ENCODE results near the gene GPR137. TPM values are rescaled to one million over a fixed set of nuclear protein-coding genes. Genes with fewer than 3 reads are reported as not detected.
A peak's percentile ranks its signal among the peaks of the same experiment; 100 is the strongest.

Gene GPR137
- total and polyA plus RNA-seq, 9 of the 15 experiments (the other 6 are each of a cell fraction or from before 2014, with no cell fraction given), result 0.32 to 26.7 (median 10.7) TPM

DNA sequence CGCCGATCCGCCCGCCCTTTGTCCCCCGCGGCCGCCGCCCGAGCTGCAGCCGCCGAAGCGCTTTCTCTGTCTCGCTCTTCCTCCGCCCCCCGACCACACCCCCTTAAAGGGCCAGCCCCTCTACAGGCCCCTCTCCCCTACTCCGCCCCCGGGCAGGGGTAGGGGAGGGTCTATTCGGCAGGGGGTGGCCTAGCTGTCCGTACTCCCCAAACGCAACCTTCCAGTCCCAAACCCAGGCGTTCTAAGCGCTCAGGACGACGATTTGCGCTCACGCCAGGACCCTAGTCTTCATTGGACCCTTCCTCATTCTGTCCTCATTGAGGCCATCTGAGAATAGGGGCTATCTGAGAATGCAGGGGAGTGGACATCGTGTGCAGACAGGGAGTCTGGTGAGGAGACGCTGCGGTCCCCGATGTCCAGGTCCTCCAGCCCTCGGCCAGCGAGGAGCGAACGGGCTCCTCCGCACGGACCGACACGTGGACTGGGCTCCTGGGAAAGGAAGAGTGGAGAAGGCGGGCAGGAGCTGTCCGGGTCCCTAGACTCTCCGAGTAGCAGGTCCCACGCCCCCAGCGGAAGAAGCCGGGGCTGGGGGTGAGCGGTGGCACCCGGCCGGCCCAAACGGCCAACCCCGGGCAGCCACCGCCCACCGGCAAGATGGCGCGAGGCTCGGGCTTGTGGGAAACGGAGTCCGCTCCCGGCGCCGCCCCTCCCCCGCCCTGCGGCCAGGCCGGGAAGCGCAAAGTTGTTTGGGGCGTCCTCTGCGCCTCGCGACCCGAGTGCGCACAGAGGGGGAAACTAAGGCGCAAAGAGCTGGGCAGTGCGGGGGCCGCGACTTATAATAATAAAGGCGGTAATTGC is 38.5 kb upstream of the GPR137 start, which contains the start of gene PPP1R14B (continued):
- TF ChIP-seq, protein P1, sequence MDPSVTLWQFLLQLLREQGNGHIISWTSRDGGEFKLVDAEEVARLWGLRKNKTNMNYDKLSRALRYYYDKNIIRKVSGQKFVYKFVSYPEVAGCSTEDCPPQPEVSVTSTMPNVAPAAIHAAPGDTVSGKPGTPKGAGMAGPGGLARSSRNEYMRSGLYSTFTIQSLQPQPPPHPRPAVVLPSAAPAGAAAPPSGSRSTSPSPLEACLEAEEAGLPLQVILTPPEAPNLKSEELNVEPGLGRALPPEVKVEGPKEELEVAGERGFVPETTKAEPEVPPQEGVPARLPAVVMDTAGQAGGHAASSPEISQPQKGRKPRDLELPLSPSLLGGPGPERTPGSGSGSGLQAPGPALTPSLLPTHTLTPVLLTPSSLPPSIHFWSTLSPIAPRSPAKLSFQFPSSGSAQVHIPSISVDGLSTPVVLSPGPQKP (CRISPR knock-in tag; IDR thresholded peaks at IDR 0.05), result no peak
- TF ChIP-seq PRPF4 (IDR thresholded peaks at IDR 0.05; ENCODE audit: insufficient read depth, low read depth, low read length, poor library complexity, severe bottlenecking), result no peak
- no peak for TF ChIP-seq ZBED1 (IDR thresholded peaks at IDR 0.05)
- no peak for TF ChIP-seq KAT2B (IDR thresholded peaks at IDR 0.05; ENCODE audit: low read depth, low read length)
- no peak for TF ChIP-seq SRSF1 (IDR thresholded peaks at IDR 0.05; ENCODE audit: low read depth, low read length)
- no peak for TF ChIP-seq SMARCE1 (IDR thresholded peaks at IDR 0.05)
- no peak for TF ChIP-seq ZKSCAN3 (CRISPR knock-in tag; IDR thresholded peaks at IDR 0.05)
- no peak for TF ChIP-seq ETV6 (IDR thresholded peaks at IDR 0.05; ENCODE audit: borderline replicate concordance in 1 of 2, low read depth in 2 of 2, low read length in 1 of 2)
- TF ChIP-seq ETV6 (CRISPR knock-in tag; IDR thresholded peaks at IDR 0.05; ENCODE audit: borderline replicate concordance), result no peak
- TF ChIP-seq ZFP1 (CRISPR knock-in tag; IDR thresholded peaks at IDR 0.05), result no peak
- no peak for TF ChIP-seq FOXA1 (IDR thresholded peaks at IDR 0.05; ENCODE audit: borderline replicate concordance)
- TF ChIP-seq, protein P2, sequence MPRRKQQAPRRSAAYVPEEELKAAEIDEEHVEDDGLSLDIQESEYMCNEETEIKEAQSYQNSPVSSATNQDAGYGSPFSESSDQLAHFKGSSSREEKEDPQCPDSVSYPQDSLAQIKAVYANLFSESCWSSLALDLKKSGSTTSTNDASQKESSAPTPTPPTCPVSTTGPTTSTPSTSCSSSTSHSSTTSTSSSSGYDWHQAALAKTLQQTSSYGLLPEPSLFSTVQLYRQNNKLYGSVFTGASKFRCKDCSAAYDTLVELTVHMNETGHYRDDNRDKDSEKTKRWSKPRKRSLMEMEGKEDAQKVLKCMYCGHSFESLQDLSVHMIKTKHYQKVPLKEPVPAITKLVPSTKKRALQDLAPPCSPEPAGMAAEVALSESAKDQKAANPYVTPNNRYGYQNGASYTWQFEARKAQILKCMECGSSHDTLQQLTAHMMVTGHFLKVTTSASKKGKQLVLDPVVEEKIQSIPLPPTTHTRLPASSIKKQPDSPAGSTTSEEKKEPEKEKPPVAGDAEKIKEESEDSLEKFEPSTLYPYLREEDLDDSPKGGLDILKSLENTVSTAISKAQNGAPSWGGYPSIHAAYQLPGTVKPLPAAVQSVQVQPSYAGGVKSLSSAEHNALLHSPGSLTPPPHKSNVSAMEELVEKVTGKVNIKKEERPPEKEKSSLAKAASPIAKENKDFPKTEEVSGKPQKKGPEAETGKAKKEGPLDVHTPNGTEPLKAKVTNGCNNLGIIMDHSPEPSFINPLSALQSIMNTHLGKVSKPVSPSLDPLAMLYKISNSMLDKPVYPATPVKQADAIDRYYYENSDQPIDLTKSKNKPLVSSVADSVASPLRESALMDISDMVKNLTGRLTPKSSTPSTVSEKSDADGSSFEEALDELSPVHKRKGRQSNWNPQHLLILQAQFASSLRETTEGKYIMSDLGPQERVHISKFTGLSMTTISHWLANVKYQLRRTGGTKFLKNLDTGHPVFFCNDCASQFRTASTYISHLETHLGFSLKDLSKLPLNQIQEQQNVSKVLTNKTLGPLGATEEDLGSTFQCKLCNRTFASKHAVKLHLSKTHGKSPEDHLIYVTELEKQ (CRISPR knock-in tag; IDR thresholded peaks at IDR 0.05), result no peak
- TF ChIP-seq HMGN3 (IDR thresholded peaks at IDR 0.05; ENCODE audit: borderline replicate concordance, extremely low read depth, insufficient read length, low read depth, low read length), result peak; percentile 85
- no peak for TF ChIP-seq ZNF699 (CRISPR knock-in tag; IDR thresholded peaks at IDR 0.05; ENCODE audit: insufficient replicate concordance)
- TF ChIP-seq NFRKB (IDR thresholded peaks at IDR 0.05; ENCODE audit: low read depth), result peak; percentile 84
- TF ChIP-seq NFIC (IDR thresholded peaks at IDR 0.05), result no peak
- TF ChIP-seq CBFA2T2 (conservative IDR thresholded peaks at IDR 0.05), result no peak
- TF ChIP-seq, protein P3, sequence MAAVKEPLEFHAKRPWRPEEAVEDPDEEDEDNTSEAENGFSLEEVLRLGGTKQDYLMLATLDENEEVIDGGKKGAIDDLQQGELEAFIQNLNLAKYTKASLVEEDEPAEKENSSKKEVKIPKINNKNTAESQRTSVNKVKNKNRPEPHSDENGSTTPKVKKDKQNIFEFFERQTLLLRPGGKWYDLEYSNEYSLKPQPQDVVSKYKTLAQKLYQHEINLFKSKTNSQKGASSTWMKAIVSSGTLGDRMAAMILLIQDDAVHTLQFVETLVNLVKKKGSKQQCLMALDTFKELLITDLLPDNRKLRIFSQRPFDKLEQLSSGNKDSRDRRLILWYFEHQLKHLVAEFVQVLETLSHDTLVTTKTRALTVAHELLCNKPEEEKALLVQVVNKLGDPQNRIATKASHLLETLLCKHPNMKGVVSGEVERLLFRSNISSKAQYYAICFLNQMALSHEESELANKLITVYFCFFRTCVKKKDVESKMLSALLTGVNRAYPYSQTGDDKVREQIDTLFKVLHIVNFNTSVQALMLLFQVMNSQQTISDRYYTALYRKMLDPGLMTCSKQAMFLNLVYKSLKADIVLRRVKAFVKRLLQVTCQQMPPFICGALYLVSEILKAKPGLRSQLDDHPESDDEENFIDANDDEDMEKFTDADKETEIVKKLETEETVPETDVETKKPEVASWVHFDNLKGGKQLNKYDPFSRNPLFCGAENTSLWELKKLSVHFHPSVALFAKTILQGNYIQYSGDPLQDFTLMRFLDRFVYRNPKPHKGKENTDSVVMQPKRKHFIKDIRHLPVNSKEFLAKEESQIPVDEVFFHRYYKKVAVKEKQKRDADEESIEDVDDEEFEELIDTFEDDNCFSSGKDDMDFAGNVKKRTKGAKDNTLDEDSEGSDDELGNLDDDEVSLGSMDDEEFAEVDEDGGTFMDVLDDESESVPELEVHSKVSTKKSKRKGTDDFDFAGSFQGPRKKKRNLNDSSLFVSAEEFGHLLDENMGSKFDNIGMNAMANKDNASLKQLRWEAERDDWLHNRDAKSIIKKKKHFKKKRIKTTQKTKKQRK (IDR thresholded peaks at IDR 0.05; ENCODE audit: borderline replicate concordance, low read depth, low read length), result no peak
- TF ChIP-seq ESRRA (IDR thresholded peaks at IDR 0.05; ENCODE audit: borderline replicate concordance, low read depth), result no peak; the same call in 1 of the 2 replicates
- TF ChIP-seq SAFB (IDR thresholded peaks at IDR 0.05; ENCODE audit: borderline replicate concordance, low read depth, low read length), result no peak
- TF ChIP-seq MTA2 (IDR thresholded peaks at IDR 0.05; ENCODE audit: low read depth), result no peak
